ENCODE data around the gene RPS27L. TPM values are rescaled to one million over a fixed set of nuclear protein-coding genes. Genes with fewer than 3 reads are reported as not detected.
A peak's percentile ranks its signal among the peaks of the same experiment; 100 is the strongest.

Gene RPS27L
- total and polyA plus RNA-seq, 2 donors (not counting 1 experiment from before 2014, with no cell fraction given): 481 to 482 TPM

GRCh38 chr15:63157891-63158431 is 684 bp upstream of the RPS27L start:
- H3K4me2 ChIP-seq (ENCODE audit: extremely low read depth, insufficient read depth, low read length): peak overlapping the region; percentile 88
- no peaks in the 10 kb centered on the region for H3K27me3 ChIP-seq (ENCODE audit: control insufficient read depth, insufficient read depth, low read length)
- peaks cover 29% of the 10 kb centered on the region for H3K79me2 ChIP-seq (ENCODE audit: control insufficient read depth, insufficient read depth, low read length)

GRCh38 chr15:63156755-63157117 is 541 bp downstream of the RPS27L start:
- peaks cover 3% of the 10 kb centered on the region for H3K4me1 ChIP-seq (ENCODE audit: control insufficient read depth, extremely low read depth, insufficient read depth, low read length)
- H3K9ac ChIP-seq (ENCODE audit: insufficient read depth, low read length): peak overlapping the region; percentile 88
- DNase-seq (ENCODE audit: low read depth in 2 of 2): peak; percentile 43 to 51
- peak overlapping the region; percentile 64 to 85 (median 74) for H3K4me3 ChIP-seq (replicated peaks in 1 of 4; ENCODE audit: control extremely low read depth in 1 of 4, insufficient read depth in 1 of 4, low read depth in 3 of 4, low read length in 4 of 4)
- H3K27me3 ChIP-seq (ENCODE audit: control insufficient read depth, insufficient read depth, low read length): no peaks in the 10 kb centered on the region
- no peak overlapping the region for H2AFZ ChIP-seq (ENCODE audit: low read length)
- H3K4me2 ChIP-seq (ENCODE audit: extremely low read depth, insufficient read depth, low read length): peak overlapping the region; percentile 65
- peaks cover 31% of the 10 kb centered on the region for H3K79me2 ChIP-seq (ENCODE audit: control insufficient read depth, insufficient read depth, low read length)
- H3K36me3 ChIP-seq (ENCODE audit: control insufficient read depth, insufficient read depth, low read length): peaks cover 5% of the 10 kb centered on the region
- TF ChIP-seq CTCF (conservative IDR thresholded peaks at IDR 0.05 in 1 of 2, IDR thresholded peaks at IDR 0.05 in 1 of 2; ENCODE audit: low read depth in 1 of 2, low read length in 2 of 2) (no peak), EZH2 (IDR thresholded peaks at IDR 0.05; ENCODE audit: low read length, missing control alignments) (no peak)
- no peaks in the 10 kb centered on the region for H4K20me1 ChIP-seq (ENCODE audit: control insufficient read depth, extremely low read depth, insufficient read depth, low read length)
- no peaks in the 10 kb centered on the region for H3K9me3 ChIP-seq (ENCODE audit: control insufficient read depth, insufficient read depth, low read depth, low read length)
- H3K27ac ChIP-seq (ENCODE audit: insufficient read depth, low read length): peak overlapping the region; percentile 90

More at GRCh38 chr15:63157891-63158431, 684 bp upstream of the RPS27L start:
- H3K27ac ChIP-seq (ENCODE audit: insufficient read depth, low read length): peak overlapping the region; percentile 90
- peak overlapping the region; percentile 64 to 85 (median 74) for H3K4me3 ChIP-seq (replicated peaks in 1 of 4; ENCODE audit: control extremely low read depth in 1 of 4, insufficient read depth in 1 of 4, low read depth in 3 of 4, low read length in 4 of 4)
- H3K36me3 ChIP-seq (ENCODE audit: control insufficient read depth, insufficient read depth, low read length): peaks cover 1% of the 10 kb centered on the region
- TF ChIP-seq EZH2 (IDR thresholded peaks at IDR 0.05; ENCODE audit: low read length, missing control alignments): no peak
- peak; percentile 23 to 36 for TF ChIP-seq CTCF (conservative IDR thresholded peaks at IDR 0.05 in 1 of 2, IDR thresholded peaks at IDR 0.05 in 1 of 2; ENCODE audit: low read depth in 1 of 2, low read length in 2 of 2)
- peaks cover 3% of the 10 kb centered on the region for H3K4me1 ChIP-seq (ENCODE audit: control insufficient read depth, extremely low read depth, insufficient read depth, low read length)
- no peaks in the 10 kb centered on the region for H3K9me3 ChIP-seq (ENCODE audit: control insufficient read depth, insufficient read depth, low read depth, low read length)
- H2AFZ ChIP-seq (ENCODE audit: low read length): no peak overlapping the region
- peak overlapping the region; percentile 88 for H3K9ac ChIP-seq (ENCODE audit: insufficient read depth, low read length)
- peak; percentile 86 to 87 for DNase-seq (ENCODE audit: low read depth in 2 of 2)
- H4K20me1 ChIP-seq (ENCODE audit: control insufficient read depth, extremely low read depth, insufficient read depth, low read length): no peaks in the 10 kb centered on the region

- peak overlapping the region; percentile 64 to 85 (median 74) for H3K4me3 ChIP-seq (replicated peaks in 1 of 4; ENCODE audit: control extremely low read depth in 1 of 4, insufficient read depth in 1 of 4, low read depth in 3 of 4, low read length in 4 of 4)
- peaks cover 5% of the 10 kb centered on the region for H3K36me3 ChIP-seq (ENCODE audit: control insufficient read depth, insufficient read depth, low read length)
- peak overlapping the region; percentile 90 for H3K27ac ChIP-seq (ENCODE audit: insufficient read depth, low read length)
- H3K79me2 ChIP-seq (ENCODE audit: control insufficient read depth, insufficient read depth, low read length): peaks cover 31% of the 10 kb centered on the region
- peak; percentile 18 to 36 for DNase-seq (ENCODE audit: low read depth in 2 of 2)
- H3K27me3 ChIP-seq (ENCODE audit: control insufficient read depth, insufficient read depth, low read length): no peaks in the 10 kb centered on the region
- no peak for TF ChIP-seq CTCF (conservative IDR thresholded peaks at IDR 0.05 in 1 of 2, IDR thresholded peaks at IDR 0.05 in 1 of 2; ENCODE audit: low read depth in 1 of 2, low read length in 2 of 2)
- TF ChIP-seq EZH2 (IDR thresholded peaks at IDR 0.05; ENCODE audit: low read length, missing control alignments): no peak
- H2AFZ ChIP-seq (ENCODE audit: low read length): no peak overlapping the region
- H4K20me1 ChIP-seq (ENCODE audit: control insufficient read depth, extremely low read depth, insufficient read depth, low read length): no peaks in the 10 kb centered on the region
- H3K4me2 ChIP-seq (ENCODE audit: extremely low read depth, insufficient read depth, low read length): peak overlapping the region; percentile 65
- H3K9me3 ChIP-seq (ENCODE audit: control insufficient read depth, insufficient read depth, low read depth, low read length): no peaks in the 10 kb centered on the region
- H3K4me1 ChIP-seq (ENCODE audit: control insufficient read depth, extremely low read depth, insufficient read depth, low read length): peaks cover 3% of the 10 kb centered on the region
- peak overlapping the region; percentile 88 for H3K9ac ChIP-seq (ENCODE audit: insufficient read depth, low read length)
Measured at GRCh38 chr15:63156086-63156710, 1.1 kb downstream of the RPS27L start.
